HepG2 (cell line): Measurements from ENCODE around the gene SIN3A. TPM values are rescaled to one million over a fixed set of nuclear protein-coding genes. Genes with fewer than 3 reads are reported as not detected.
A peak's percentile ranks its signal among the peaks of the same experiment; 100 is the strongest.
"Not testable (repeated sequence)": the region's sequence is repeated elsewhere in the genome, so short reads cannot be mapped to it uniquely, and the experiment has no call there.

Experiments used
- ATAC-seq: fragments of 200-7000 bp; cut with Tn5 transposase; 3 replicates; pipeline ENCODE4 v1.9.1; 2020; ENCODE audit warnings: mild to moderate bottlenecking, moderate library complexity
- BruUV-seq: library from RNA; stranded (reverse); fragments of 400-500 nt; replicated peaks from 2 replicates; lab custom pipeline; 2021; lab: Mats Ljungman, UMichigan
- CTCF ChIA-PET: fragments of 300-600 bp; formaldehyde crosslinking; extraction: SDS; loops from one replicate; lab custom pipeline; 2021; ENCODE audit warnings: low total read pairs, inconsistent platforms, low intra/inter-chr PET ratio; lab: Yijun Ruan, JAX
- POLR2A ChIA-PET: fragments of 350-600 bp; sonication (Branson Sonifier 250); formaldehyde crosslinking; loops from one replicate; lab custom pipeline; 2020; ENCODE audit warnings: antibody characterized with exemption, inconsistent platforms; lab: Yijun Ruan, JAX
- DNase-seq: peaks from one replicate; pipeline ENCODE4 v3.0.0-alpha.2; 2015; ENCODE audit warnings: low spot score
- FAIRE-seq: peaks from 3 replicates; lab custom pipeline; 2011; peaks lifted over from hg19 to GRCh38; lab: Jason Lieb, UNC
- H2AFZ ChIP-seq: one replicate; pipeline ENCODE4 v1.6.1; 2011; ENCODE audit warnings: low read length, inconsistent platforms
- H3K27ac ChIP-seq: fragments of 300-600 bp; 3 replicates; pipeline ENCODE4 v1.8.0; 2011; ENCODE audit warnings: mixed run types, mild to moderate bottlenecking, mixed read lengths, low read length, inconsistent platforms; ENCODE audit not compliant: insufficient read depth; ENCODE audit errors: extremely low read length
- H3K27me3 ChIP-seq, 2 experiments: fragments of 200-600 bp in 1 of 2; 2 replicates in 1 of 2; 3 replicates in 1 of 2; pipeline versions ENCODE4 v1.6.0 to v1.8.0; 2011; ENCODE audit warnings: low read length in 2 of 2, mild to moderate bottlenecking in 2 of 2, moderate library complexity in 2 of 2, inconsistent platforms in 1 of 2; ENCODE audit not compliant: insufficient read depth in 2 of 2, control insufficient read depth in 1 of 2
- H3K36me3 ChIP-seq, 2 experiments: fragments of 200-600 bp in 1 of 2; replicated peaks in 1 of 2; 2 replicates in 1 of 2; 3 replicates in 1 of 2; pipeline versions ENCODE4 v1.5.1 to v1.8.0; 2011; ENCODE audit warnings: low read length in 2 of 2, inconsistent platforms in 1 of 2; ENCODE audit not compliant: insufficient read depth in 2 of 2, control insufficient read depth in 1 of 2
- H3K4me1 ChIP-seq: 2 replicates; pipeline ENCODE4 v1.5.1; 2012; ENCODE audit warnings: low read length, inconsistent platforms; ENCODE audit not compliant: insufficient read depth
- H3K4me2 ChIP-seq: 2 replicates; pipeline ENCODE4 v1.6.0; 2011; ENCODE audit warnings: low read depth, low read length, inconsistent platforms
- H3K4me3 ChIP-seq, 3 experiments: fragments of 200-600 bp in 1 of 3; sonication (generic), shearing (Covaris generic) in 1 of 3; replicated peaks in 1 of 3; 2 replicates each; pipeline ENCODE4 v1.5.1; 2011 to 2016; ENCODE audit warnings: low read length in 3 of 3, inconsistent platforms in 2 of 3, low read depth in 2 of 3, mild to moderate bottlenecking in 2 of 3, control low read depth in 1 of 3, mixed read lengths in 1 of 3; ENCODE audit not compliant: insufficient read depth in 1 of 3
- H3K79me2 ChIP-seq: one replicate; pipeline ENCODE4 v1.6.1; 2011; ENCODE audit warnings: low read length, inconsistent platforms; ENCODE audit not compliant: insufficient read depth
- H3K9ac ChIP-seq: 2 replicates; pipeline ENCODE4 v1.6.0; 2011; ENCODE audit warnings: mild to moderate bottlenecking, low read depth, low read length, inconsistent platforms; ENCODE audit not compliant: insufficient read depth
- H3K9me3 ChIP-seq: 2 replicates; pipeline ENCODE4 v1.5.1; 2012; ENCODE audit warnings: mild to moderate bottlenecking, low read length
- H4K20me1 ChIP-seq: 2 replicates; pipeline ENCODE4 v1.6.0; 2011; ENCODE audit warnings: inconsistent platforms, mild to moderate bottlenecking, low read length, moderate library complexity; ENCODE audit not compliant: insufficient read depth
- ADNP ChIP-seq: sonication (generic); formaldehyde crosslinking; IDR thresholded peaks from 2 replicates; pipeline ENCODE4 v1.4.0; 2020; ENCODE audit warnings: missing genetic modification reagents
- E2F5 ChIP-seq: sonication (generic); formaldehyde crosslinking; conservative IDR thresholded peaks from 2 replicates; pipeline ENCODE4 v1.4.0; 2020; ENCODE audit warnings: missing genetic modification reagents
- HMGA1 ChIP-seq: sonication (generic); formaldehyde crosslinking; conservative IDR thresholded peaks from 2 replicates; pipeline ENCODE4 v1.4.0; 2020; ENCODE audit warnings: missing genetic modification reagents
- HNRNPLL ChIP-seq: fragments of 200-400 bp; formaldehyde crosslinking; IDR thresholded peaks from 2 replicates; pipeline ENCODE4 v1.6.1; 2017; ENCODE audit warnings: mild to moderate bottlenecking, low read depth, low read length; ENCODE audit not compliant: poor library complexity, severe bottlenecking
- KLF13 ChIP-seq: sonication (generic); formaldehyde crosslinking; IDR thresholded peaks from 2 replicates; pipeline ENCODE4 v1.4.0; 2020; ENCODE audit warnings: mild to moderate bottlenecking, missing genetic modification reagents
- MED1 ChIP-seq: sonication (generic); formaldehyde crosslinking; IDR thresholded peaks from 2 replicates; pipeline ENCODE4 v1.4.0; 2020; ENCODE audit warnings: missing genetic modification reagents
- NFATC3 ChIP-seq: sonication (generic); formaldehyde crosslinking; IDR thresholded peaks from 2 replicates; pipeline ENCODE4 v1.5.1; 2020; ENCODE audit warnings: mild to moderate bottlenecking, missing genetic modification reagents
- PHB2 ChIP-seq: fragments of 450-650 bp; IDR thresholded peaks from 2 replicates; pipeline ENCODE4 v1.6.1; 2018; ENCODE audit not compliant: partially characterized antibody
- ZNF484 ChIP-seq: sonication (generic); formaldehyde crosslinking; IDR thresholded peaks from 2 replicates; pipeline ENCODE4 v1.5.1; 2020; ENCODE audit warnings: mild to moderate bottlenecking, low read depth, missing genetic modification reagents, borderline replicate concordance
- ZNF652 ChIP-seq: IDR thresholded peaks from 2 replicates; pipeline ENCODE4 v1.6.1; 2016; ENCODE audit warnings: low read depth, borderline replicate concordance
- WGBS: methylation state at CpG from one replicate; pipeline ENCODE4 v1.1.6; 2017; ENCODE audit warnings: low lambda C conversion rate; 5-methylcytosine and 5-hydroxymethylcytosine counted together
- in situ Hi-C: cut with HindIII; loops from 2 replicates; pipeline ENCODE4 v1.10.0; 2017; ENCODE audit warnings: low pct_unique_long_range_greater_than_20kb; ENCODE audit not compliant: extremely low pct_ligation_motif_present
- intact Hi-C: fragments of 100-400 bp; cut with micrococcal nuclease; formaldehyde crosslinking; loops from one replicate; pipeline ENCODE4 v1.10.0; 2022; ENCODE audit not compliant: unreplicated experiment
- polyA plus RNA-seq, 8 experiments: library from polyadenylated mRNA; depleted of rRNA in 3 of 8; stranded (reverse) in 7 of 8; unstranded in 1 of 8; fragments of >200 nt; fragmentation: Illumina TruSeq in 4 of 8; extraction: Trizol in 4 of 8; gene quantifications; 2 replicates each; pipeline versions ENCODE4 v1.2.1 to v1.2.3, GENCODE V29; 2011 to 2016; ENCODE audit warnings: low read depth in 4 of 8, missing spikeins in 1 of 8, mixed read lengths in 1 of 8; ENCODE audit not compliant: insufficient read depth in 1 of 8
- total RNA-seq, 5 experiments: library from RNA; depleted of rRNA; stranded (reverse); fragments of >200 nt; fragmentation: Illumina TruSeq; extraction: Trizol; gene quantifications; 2 replicates each; pipeline ENCODE4 v1.2.3, GENCODE V29; 2016; ENCODE audit warnings: low read depth in 1 of 5

SIN3A gene
- total and polyA plus RNA-seq, 2 of the 13 experiments (the other 11 are each of a cell fraction or from before 2014, with no cell fraction given) = 16.1 to 28.1 TPM

DNA sequence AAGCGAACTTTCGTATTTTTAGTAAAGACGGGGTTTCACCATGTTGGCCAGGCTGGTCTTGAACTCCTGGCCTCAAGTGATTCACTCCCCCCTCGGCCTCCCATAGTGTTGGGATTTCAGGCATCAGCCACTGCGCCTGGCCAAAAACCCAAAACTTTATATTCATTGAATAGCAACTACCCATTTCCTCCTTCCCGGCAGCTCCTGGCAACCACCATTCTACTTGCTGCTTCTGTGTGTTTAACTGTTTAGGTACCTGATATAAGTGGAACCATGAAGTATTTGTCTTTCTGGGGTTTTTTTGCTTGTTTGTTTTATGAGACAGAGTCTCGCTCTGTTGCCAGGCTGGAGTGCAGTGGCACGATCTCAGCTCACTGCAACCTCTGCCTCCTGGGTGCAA lies 107.5 kb downstream of the SIN3A start:
- H3K27ac ChIP-seq, FAIRE-seq, H4K20me1 ChIP-seq, H3K4me3 ChIP-seq, DNase-seq, CTCF ChIA-PET, H2AFZ ChIP-seq, in situ Hi-C loops, H3K4me2 ChIP-seq, H3K36me3 ChIP-seq, H3K79me2 ChIP-seq, ATAC-seq, H3K9me3 ChIP-seq, H3K9ac ChIP-seq, H3K27me3 ChIP-seq, intact Hi-C loops, BruUV-seq: not testable (repeated sequence)
- H3K4me1 ChIP-seq = peaks cover 11% of the 10 kb centered on the region
- 63% methylated on average over 8 of the region's 8 CpGs for WGBS
- TF ChIP-seq ZNF652 (CRISPR knock-in tag) = peak; percentile 79
- POLR2A ChIA-PET = interaction anchor here (0.8 kb wide), 1 partner anchor 9 kb away, joined by 3 read pairs; no protein-coding TSS in a partner anchor

GRCh38 chr15:75342221-75342620 lies 109.3 kb downstream of the SIN3A start:
- POLR2A ChIA-PET = no interaction called here
- ATAC-seq = no peak
- no peak overlapping the region for H2AFZ ChIP-seq

More at GRCh38 chr15:75342221-75342620, 109.3 kb downstream of the SIN3A start:
- H3K9me3 ChIP-seq = no peaks in the 10 kb centered on the region
- no peaks in the 10 kb centered on the region for H3K79me2 ChIP-seq
- no peaks in the 10 kb centered on the region for H4K20me1 ChIP-seq
- no peaks in the 10 kb centered on the region for H3K27me3 ChIP-seq
- no peak overlapping the region for H3K4me3 ChIP-seq
- H3K9ac ChIP-seq = no peak overlapping the region
- no peak overlapping the region for H3K4me2 ChIP-seq
- in situ Hi-C loops (no loop called here), intact Hi-C loops (no loop called here)
- 87% methylated on average over 6 of the region's 6 CpGs for WGBS
- no TSS peak for BruUV-seq
- no peak overlapping the region for H3K27ac ChIP-seq
- DNase-seq = no peak
- TF ChIP-seq HMGA1 (CRISPR knock-in tag) = no peak
- no peak for TF ChIP-seq HNRNPLL
- TF ChIP-seq ADNP (CRISPR knock-in tag) = no peak
- TF ChIP-seq PHB2 = no peak
- no peak for TF ChIP-seq NFATC3
- no peak for TF ChIP-seq E2F5 (CRISPR knock-in tag)
- no peak for TF ChIP-seq ZNF484 (CRISPR knock-in tag)
- no peak for TF ChIP-seq KLF13
- TF ChIP-seq MED1 = no peak
- CTCF ChIA-PET = no interaction called here
- no peak for FAIRE-seq
- H3K36me3 ChIP-seq = peaks cover 0 to 3% of the 10 kb centered on the region in 2 experiments; a peak in 2 of 5 replicates
- peaks cover 10% of the 10 kb centered on the region; the same call in 1 of the 2 replicates for H3K4me1 ChIP-seq
